Muscle of back (tissue), 11 donors: Measurements from ENCODE around the gene SMAD9. TPM values are rescaled to one million over a fixed set of nuclear protein-coding genes. Genes with fewer than 3 reads are reported as not detected.

ENCODE experiments used
- DNase-seq, 3 donors: peaks; one replicate each; pipeline versions ENCODE4 v3.0.0 to v3.0.0-alpha.2; 2013
- polyA plus RNA-seq, 10 donors: library from polyadenylated mRNA; unstranded; fragments of 120-200 nt; gene quantifications; one replicate each; pipeline ENCODE4 v1.2.1, GENCODE V29; 2013; ENCODE audit not compliant: insufficient read length in 10 of 10

The SMAD9 gene
- polyA plus RNA-seq, 10 donors = 10.0 to 22.4 (median 14.9) TPM

- DNase-seq = no peak
These were observed 49.9 kb downstream of the SMAD9 start for GRCh38 chr13:36870050-36870692.

- DNase-seq = no peak
These were observed 53.8 kb downstream of the SMAD9 start for GRCh38 chr13:36866232-36866631.

- no peak for DNase-seq
These were observed 54.8 kb downstream of the SMAD9 start for GRCh38 chr13:36865265-36865664.

GRCh38 chr13:36862722-36863121 is 57.3 kb downstream of the SMAD9 start:
- DNase-seq = no peak

GRCh38 chr13:36862002-36862685 is 57.9 kb downstream of the SMAD9 start:
- DNase-seq = no peak

- DNase-seq = no peak
These were observed 60.8 kb downstream of the SMAD9 start for GRCh38 chr13:36859259-36859658.

- DNase-seq = peak; percentile 24 to 59 (median 31)
These were observed 61.7 kb downstream of the SMAD9 start for GRCh38 chr13:36858290-36858689.

- DNase-seq = no peak
These were observed 62.8 kb downstream of the SMAD9 start for GRCh38 chr13:36857253-36857652.

GRCh38 chr13:36850790-36851438 is 69.1 kb downstream of the SMAD9 start:
- no peak for DNase-seq

GRCh38 chr13:36848199-36848982 is 71.6 kb downstream of the SMAD9 start:
- no peak for DNase-seq

- DNase-seq = no peak
These were observed 72.4 kb downstream of the SMAD9 start for GRCh38 chr13:36847606-36848005.

GRCh38 chr13:36841391-36841790 is 78.6 kb downstream of the SMAD9 start:
- no peak for DNase-seq

GRCh38 chr13:36840718-36841250 is 79.3 kb downstream of the SMAD9 start:
- DNase-seq = no peak

- no peak for DNase-seq
These were observed 80.1 kb downstream of the SMAD9 start for GRCh38 chr13:36839981-36840380.

- no peak for DNase-seq
These were observed 80.8 kb downstream of the SMAD9 start for GRCh38 chr13:36839281-36839680.

GRCh38 chr13:36837354-36838092 is 82.5 kb downstream of the SMAD9 start:
- no peak for DNase-seq

GRCh38 chr13:36834299-36834698 is 85.7 kb downstream of the SMAD9 start:
- DNase-seq = no peak

- no peak for DNase-seq
These were observed 88.7 kb downstream of the SMAD9 start for GRCh38 chr13:36831291-36831690.

GRCh38 chr13:36829753-36830152 is 90.3 kb downstream of the SMAD9 start:
- no peak for DNase-seq

- no peak for DNase-seq
These were observed 97.3 kb downstream of the SMAD9 start for GRCh38 chr13:36822785-36823184.

- no peak for DNase-seq
These were observed 99.8 kb downstream of the SMAD9 start for GRCh38 chr13:36820222-36820621.
